Transverse colon (tissue), 4 donors: Measurements from ENCODE around the gene LRIG1.

Experiments
- CTCF ChIP-seq, 5 experiments: fragments of 200-600 bp in 3 of 5; fragments of 450-650 bp in 2 of 5; sonication (generic) in 3 of 5; IDR thresholded peaks; 1 replicate in 2 of 5; 2 replicates in 3 of 5; pipeline ENCODE4 v1.5.1; 2016 to 2017; ENCODE audit warnings: antibody characterized with exemption in 5 of 5, inconsistent platforms in 3 of 5, mild to moderate bottlenecking in 2 of 5, moderate library complexity in 1 of 5
- EP300 ChIP-seq: sonication (generic); formaldehyde crosslinking; IDR thresholded peaks from one replicate; pipeline ENCODE4 v1.6.1; 2017; ENCODE audit warnings: antibody characterized with exemption, low read depth
- POLR2A ChIP-seq: fragments of 450-650 bp; IDR thresholded peaks from one replicate; pipeline ENCODE4 v1.6.1; 2016; ENCODE audit warnings: antibody characterized with exemption, mild to moderate bottlenecking, moderate library complexity
- POLR2AphosphoS5 ChIP-seq, 3 donors: sonication (generic); formaldehyde crosslinking; IDR thresholded peaks; one replicate each; pipeline ENCODE4 v1.6.1; 2016; ENCODE audit warnings: antibody characterized with exemption in 3 of 3

- no peak for TF ChIP-seq CTCF (IDR thresholded peaks at IDR 0.05)
- TF ChIP-seq POLR2A, result no peak
- no peak for TF ChIP-seq POLR2AphosphoS5 (IDR thresholded peaks at IDR 0.05)
- no peak for TF ChIP-seq EP300
Observed at GRCh38 chr3:66467996-66468735, 32.7 kb downstream of the LRIG1 start.
